IPS-15b (cell line): ENCODE measurements around the gene PITPNM1.
"Not testable (repeated sequence)": the region's sequence is repeated elsewhere in the genome, so short reads cannot be mapped to it uniquely, and the experiment has no call there.

Source experiments
- H3K27me3 ChIP-seq: one replicate; pipeline ENCODE4 v1.6.1; 2013; ENCODE audit warnings: low read length; ENCODE audit not compliant: control insufficient read depth, insufficient read depth
- H3K36me3 ChIP-seq: one replicate; pipeline ENCODE4 v1.6.1; 2013; ENCODE audit warnings: low read length; ENCODE audit not compliant: control insufficient read depth, insufficient read depth
- H3K4me1 ChIP-seq: one replicate; pipeline ENCODE4 v1.6.1; 2013; ENCODE audit warnings: mild to moderate bottlenecking, low read length; ENCODE audit not compliant: control insufficient read depth, insufficient read depth
- H3K4me3 ChIP-seq: one replicate; pipeline ENCODE4 v1.5.1; 2013; ENCODE audit warnings: low read depth, low read length
- H3K9ac ChIP-seq: one replicate; pipeline ENCODE4 v1.6.1; 2013; ENCODE audit warnings: low read depth, mild to moderate bottlenecking, low read length
- H3K9me3 ChIP-seq: one replicate; pipeline ENCODE4 v1.6.1; 2013; ENCODE audit warnings: mild to moderate bottlenecking, low read length; ENCODE audit not compliant: control insufficient read depth, insufficient read depth

PITPNM1 gene

DNA sequence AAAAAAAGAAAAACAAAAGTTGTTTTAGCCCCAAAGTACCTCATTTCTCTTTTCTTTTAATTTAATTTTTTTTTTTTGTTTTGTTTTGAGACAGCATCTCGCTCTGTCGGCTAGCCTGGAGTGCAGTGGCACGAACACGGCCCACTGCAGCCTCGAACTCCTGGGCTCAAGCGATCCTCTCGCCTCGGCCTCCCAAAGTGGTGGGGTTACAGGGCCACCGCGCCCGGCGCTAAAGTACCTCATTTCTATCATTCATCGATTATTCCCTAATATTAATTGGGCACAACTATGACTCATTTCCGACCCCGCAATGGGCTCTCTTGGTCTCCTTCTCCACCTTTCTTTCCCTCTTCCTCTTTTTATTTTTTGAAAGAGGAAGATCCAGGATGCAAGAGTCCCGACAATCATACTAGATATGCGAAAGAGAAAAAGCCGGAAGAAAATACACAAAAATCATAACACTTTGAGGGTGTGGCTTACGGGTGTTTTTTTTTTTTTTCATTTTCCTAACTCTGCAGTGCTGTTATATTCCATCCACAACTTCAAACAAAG lies 22.8 kb downstream of the PITPNM1 start:
- Histone ChIP-seq H3K36me3 (peaks cover 5% of the 10 kb centered on the region), H3K27me3 (peaks cover 6% of the 10 kb centered on the region), H3K9me3 (no peaks in the 10 kb centered on the region), H3K4me3 (peak overlapping the region; percentile 88), H3K4me1 (no peaks in the 10 kb centered on the region), H3K9ac (no peak overlapping the region)

DNA sequence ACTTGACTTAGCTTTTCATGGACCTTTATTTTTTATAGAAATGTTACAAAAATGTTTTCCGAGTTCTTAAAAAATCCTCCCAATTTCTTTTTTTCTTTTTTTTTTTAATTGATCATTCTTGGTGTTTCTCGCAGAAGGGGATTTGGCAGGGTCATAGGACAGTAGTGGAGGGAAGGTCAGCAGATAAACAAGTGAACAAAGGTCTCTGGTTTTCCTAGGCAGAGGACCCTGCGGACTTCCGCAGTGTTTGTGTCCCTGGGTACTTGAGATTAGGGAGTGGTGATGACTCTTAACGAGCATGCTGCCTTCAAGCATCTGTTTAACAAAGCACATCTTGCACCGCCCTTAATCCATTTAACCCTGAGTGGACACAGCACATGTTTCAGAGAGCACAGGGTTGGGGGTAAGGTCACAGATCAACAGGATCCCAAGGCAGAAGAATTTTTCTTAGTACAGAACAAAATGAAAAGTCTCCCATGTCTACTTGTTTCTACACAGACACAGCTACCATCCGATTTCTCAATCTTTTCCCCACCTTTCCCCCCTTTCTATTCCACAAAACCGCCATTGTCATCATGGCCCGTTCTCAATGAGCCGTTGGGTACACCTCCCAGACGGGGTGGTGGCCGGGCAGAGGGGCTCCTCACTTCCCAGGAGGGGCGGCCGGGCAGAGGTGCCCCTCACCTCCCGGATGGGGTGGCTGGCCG lies 27.7 kb downstream of the PITPNM1 start:
- H3K4me3 ChIP-seq, H3K9me3 ChIP-seq, H3K36me3 ChIP-seq, H3K9ac ChIP-seq, H3K4me1 ChIP-seq, H3K27me3 ChIP-seq: not testable (repeated sequence)

DNA sequence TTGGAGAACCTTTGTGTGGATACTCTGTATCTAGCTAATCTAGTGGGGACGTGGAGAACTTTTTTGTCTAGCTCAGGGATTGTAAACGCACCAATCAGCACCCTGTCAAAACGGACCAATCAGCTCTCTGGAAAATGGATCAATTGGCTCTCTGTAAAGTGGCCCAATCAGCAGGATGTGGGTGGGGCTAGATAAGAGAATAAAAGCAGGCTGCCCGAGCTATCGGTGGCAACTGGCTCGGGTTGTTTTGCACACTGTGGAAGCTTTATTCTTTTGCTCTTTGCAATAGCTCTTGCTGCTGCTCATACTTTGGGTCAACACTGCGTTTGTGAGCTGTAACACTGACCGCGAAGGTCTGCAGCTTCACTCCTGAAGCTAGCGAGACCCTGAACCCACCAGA lies 28.5 kb downstream of the PITPNM1 start:
- not testable (repeated sequence) for H3K4me1 ChIP-seq, H3K27me3 ChIP-seq, H3K4me3 ChIP-seq, H3K9ac ChIP-seq, H3K9me3 ChIP-seq, H3K36me3 ChIP-seq

DNA sequence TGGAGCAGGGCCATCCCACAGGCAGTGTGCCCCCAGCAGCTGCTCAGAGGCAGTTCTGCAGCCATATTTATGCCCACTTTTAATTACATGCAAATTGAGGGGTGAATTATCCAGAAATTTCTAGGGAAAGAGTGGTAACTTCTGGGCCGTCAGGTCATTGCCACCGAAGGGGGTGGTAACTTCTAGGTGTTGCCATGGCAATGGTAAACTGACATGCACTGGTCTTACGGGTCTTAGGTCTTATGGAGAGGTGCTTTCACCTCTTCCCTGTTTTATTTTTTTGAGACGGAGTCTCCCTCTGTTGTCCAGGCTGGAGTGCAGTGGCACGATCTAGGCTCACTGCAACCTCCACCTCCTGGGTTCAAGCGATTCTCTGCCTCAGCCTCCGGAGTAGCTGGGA lies 32.3 kb downstream of the PITPNM1 start:
- Histone ChIP-seq H3K4me3 (no peak overlapping the region), H3K9me3 (no peaks in the 10 kb centered on the region), H3K4me1 (no peaks in the 10 kb centered on the region), H3K27me3 (no peaks in the 10 kb centered on the region), H3K9ac (no peak overlapping the region), H3K36me3 (no peaks in the 10 kb centered on the region)

DNA sequence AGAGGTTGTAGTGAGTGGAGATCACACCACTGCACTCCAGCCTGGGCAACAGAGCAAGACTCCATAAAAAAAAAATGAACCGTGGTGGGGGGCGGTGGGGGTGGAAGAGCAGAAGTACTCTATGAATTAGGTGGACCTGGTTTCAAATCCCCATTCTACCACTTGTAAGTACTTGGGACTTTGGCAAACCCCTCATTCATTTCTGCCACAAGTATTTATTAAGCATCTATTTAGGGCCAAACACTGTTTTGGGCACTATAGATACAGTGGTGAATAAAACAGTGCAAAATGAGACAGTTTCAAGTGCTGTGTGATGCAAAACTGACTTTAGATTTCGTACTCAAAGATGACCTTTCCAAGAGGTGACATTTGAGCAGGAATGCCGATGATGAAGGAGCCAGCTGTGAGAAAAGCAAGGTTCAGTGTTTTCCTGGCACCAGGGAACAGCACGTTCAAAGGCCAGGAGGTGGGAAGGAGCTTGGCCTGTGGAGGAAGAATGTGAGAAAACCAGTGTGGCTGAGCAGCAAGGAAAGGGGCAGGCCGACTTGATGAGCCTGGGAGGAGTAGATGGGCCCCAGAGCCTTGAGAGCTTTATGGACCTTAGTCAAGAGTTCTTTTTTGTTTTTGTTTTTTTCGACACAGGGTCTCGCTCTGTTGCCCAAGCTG lies 34.7 kb downstream of the PITPNM1 start:
- no peaks in the 10 kb centered on the region for H3K27me3 ChIP-seq
- H3K36me3 ChIP-seq = no peaks in the 10 kb centered on the region
- H3K4me3 ChIP-seq = no peak overlapping the region
- H3K4me1 ChIP-seq = no peaks in the 10 kb centered on the region
- no peak overlapping the region for H3K9ac ChIP-seq
- no peaks in the 10 kb centered on the region for H3K9me3 ChIP-seq

DNA sequence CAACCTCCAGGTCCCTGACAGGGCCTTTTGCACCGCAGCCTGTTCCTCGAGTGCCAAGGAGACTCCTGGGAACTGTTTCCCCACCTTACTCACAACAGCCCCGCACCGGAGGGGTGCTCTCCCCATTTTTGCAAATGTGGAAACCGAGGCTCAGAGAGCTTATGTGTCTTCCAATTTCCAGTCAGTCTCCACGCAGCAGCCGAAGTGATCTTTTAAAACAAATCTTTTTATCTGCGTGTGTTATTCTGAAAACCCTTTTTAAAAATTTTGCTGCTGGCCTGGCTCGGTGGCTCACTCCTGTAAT lies 35.7 kb downstream of the PITPNM1 start:
- peak overlapping the region; percentile 51 for H3K9ac ChIP-seq
- H3K4me3 ChIP-seq = peak overlapping the region; percentile 83
- no peaks in the 10 kb centered on the region for H3K9me3 ChIP-seq
- H3K4me1 ChIP-seq = no peaks in the 10 kb centered on the region
- no peaks in the 10 kb centered on the region for H3K27me3 ChIP-seq
- H3K36me3 ChIP-seq = no peaks in the 10 kb centered on the region

DNA sequence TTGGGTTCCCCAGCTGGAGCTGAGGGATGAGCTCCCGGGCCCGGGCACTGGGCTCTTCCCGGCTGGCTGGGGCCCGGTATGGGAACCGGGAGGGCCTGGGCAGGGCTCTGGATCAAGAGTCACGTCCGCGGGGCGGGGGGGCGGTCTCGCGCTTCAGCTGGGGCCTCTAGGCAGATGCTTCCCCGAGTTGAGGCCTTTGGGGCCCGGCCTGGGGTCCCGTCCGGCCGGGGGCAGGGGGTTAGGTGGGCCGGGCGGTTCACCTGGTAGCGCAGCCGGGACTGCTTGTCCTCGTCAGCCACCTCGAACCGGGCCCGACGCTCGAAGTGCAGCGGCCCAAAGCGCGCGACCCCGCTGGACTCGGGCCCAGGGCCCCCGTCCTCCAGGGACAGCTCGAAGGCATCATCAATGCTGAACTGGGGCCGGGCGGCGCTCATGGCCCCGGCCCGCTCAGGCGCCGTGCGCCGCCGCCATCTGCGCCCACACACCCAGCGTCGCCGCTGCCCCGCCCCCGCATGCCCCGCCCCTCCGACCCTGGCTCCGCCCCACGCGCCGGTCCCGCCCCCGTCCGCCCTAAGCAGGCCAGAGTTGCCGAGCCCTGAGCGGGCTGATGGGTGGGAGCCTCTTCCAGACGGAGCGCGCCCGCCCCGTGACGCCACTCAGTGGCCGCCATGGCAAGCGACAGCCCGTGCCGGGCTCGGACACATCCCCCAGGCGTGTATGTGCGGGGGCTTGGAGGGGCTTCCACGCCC lies 36.2 kb downstream of the PITPNM1 start, which contains the start of gene TMEM134:
Gene TMEM134 (minus strand): TSS at position 493 of the 749 bp plus-strand sequence. CDS start 59 bp downstream, at position 434.
- H3K4me3 ChIP-seq = peak within 1 kb of the TSS; percentile 83
- no peaks in the 10 kb centered on the region for H3K9me3 ChIP-seq
- peak within 1 kb of the TSS; percentile 51 for H3K9ac ChIP-seq
- no peaks in the 10 kb centered on the region for H3K4me1 ChIP-seq
- no peaks in the 10 kb centered on the region for H3K27me3 ChIP-seq
- no peaks in the 10 kb centered on the region for H3K36me3 ChIP-seq

DNA sequence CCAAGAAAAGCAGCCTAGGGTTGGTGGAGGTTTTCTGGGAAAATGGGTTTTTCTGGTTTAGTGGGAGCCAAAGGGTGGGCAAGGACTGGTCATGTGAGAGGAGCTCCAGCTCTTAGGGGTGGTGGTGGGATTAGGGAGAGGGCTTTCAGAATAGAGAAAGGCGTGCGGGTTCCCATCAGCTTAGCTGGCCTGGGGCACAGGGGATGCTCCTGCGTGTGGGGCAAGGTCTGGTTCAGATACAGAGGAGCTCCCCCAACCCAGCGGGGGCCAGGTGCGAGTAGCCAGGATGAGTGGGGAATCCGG lies 36.8 kb downstream of the PITPNM1 start:
- H3K4me3 ChIP-seq = peak overlapping the region; percentile 67
- H3K9me3 ChIP-seq = no peaks in the 10 kb centered on the region
- H3K9ac ChIP-seq = no peak overlapping the region
- H3K36me3 ChIP-seq = no peaks in the 10 kb centered on the region
- H3K4me1 ChIP-seq = no peaks in the 10 kb centered on the region
- H3K27me3 ChIP-seq = no peaks in the 10 kb centered on the region

DNA sequence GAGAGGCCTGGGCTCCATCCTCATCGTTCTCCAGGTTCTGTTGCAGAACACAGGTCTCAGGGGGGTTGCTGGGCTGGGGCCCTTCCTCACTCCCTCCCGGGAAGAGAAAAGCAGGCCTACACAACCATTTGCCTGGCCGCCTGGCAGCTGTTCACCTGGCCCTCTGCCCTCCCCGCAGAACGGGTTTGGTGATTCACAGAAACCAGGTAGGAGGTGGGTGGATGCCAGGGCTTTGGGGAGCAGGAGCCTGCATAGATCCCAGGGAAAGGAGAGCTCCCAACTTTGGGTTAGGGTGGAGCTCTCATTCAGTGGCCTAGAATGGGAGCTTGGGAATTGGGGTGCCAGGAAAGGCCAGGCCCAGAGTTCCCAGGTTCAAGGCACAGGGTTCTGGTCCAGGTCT lies 37.1 kb downstream of the PITPNM1 start:
- peak overlapping the region; percentile 67 for H3K4me3 ChIP-seq
- no peaks in the 10 kb centered on the region for H3K4me1 ChIP-seq
- H3K27me3 ChIP-seq = no peaks in the 10 kb centered on the region
- H3K9ac ChIP-seq = no peak overlapping the region
- no peaks in the 10 kb centered on the region for H3K36me3 ChIP-seq
- H3K9me3 ChIP-seq = no peaks in the 10 kb centered on the region

DNA sequence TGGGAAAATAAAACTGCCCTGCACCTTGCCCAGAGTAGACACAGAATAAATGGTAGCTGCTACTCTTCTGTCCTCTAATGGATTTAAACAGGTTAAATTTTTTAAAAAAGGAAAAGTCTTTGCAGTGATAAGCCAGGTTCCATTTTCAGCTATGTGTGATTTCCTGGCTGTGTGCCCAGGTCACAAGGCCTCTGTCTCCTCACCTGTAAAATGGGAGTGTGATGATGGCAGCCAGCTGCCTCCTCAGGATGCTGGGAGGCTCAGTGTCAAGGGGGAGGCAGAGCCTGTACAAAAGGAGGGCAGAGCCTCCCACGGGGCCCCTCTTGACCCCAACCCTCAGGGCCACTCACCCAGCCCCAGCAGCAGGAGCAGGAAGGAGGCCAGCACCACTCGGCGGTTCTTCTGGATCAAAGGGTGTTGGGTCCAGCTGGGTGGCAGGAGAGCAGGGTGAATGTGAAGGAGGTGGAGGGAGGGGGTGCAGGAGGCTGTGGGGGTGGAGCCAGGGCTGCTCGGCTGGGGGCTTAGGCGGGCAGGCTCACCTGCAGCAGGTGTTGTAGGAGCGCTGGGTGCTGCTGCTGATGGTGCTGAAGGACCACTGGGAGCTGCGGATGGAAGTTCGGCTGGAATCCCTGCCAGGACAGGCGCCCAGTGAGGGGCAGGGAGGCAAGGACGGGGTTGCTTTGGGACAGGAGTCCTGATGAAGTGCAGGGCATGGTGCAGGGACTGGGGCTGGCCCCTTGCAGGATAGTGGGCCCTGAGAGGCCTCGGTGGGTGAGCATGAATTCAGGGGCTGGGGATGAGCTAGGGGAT lies 38.0 kb downstream of the PITPNM1 start:
- Histone ChIP-seq H3K4me3 (no peak overlapping the region), H3K9ac (no peak overlapping the region), H3K36me3 (no peaks in the 10 kb centered on the region), H3K27me3 (no peaks in the 10 kb centered on the region), H3K9me3 (no peaks in the 10 kb centered on the region), H3K4me1 (no peaks in the 10 kb centered on the region)

DNA sequence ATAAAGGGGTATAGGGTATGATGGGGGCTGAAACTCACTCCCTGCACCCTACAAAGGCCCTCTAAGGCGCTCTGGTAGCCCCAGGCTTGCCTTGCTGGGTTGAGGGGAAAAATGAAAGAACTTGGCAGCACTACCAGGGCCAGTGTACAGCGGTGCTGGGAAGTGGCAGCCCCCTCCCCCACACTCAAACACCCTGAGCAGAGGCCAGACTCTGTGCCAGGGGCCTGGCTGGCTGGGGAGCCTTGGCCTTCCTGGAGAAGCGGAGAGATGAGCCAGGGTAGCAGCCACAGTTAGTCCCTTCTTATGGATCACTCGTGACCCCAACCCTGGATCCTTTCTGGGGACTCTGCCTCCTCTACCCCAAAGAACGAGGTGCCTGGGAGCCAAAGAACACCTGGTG lies 38.8 kb downstream of the PITPNM1 start:
- Histone ChIP-seq H3K9me3 (no peaks in the 10 kb centered on the region), H3K27me3 (no peaks in the 10 kb centered on the region), H3K4me3 (no peak overlapping the region), H3K36me3 (no peaks in the 10 kb centered on the region), H3K9ac (no peak overlapping the region), H3K4me1 (no peaks in the 10 kb centered on the region)
